HuH-7 (cell line): ENCODE results near the gene TRIP13.
"Not testable (repeated sequence)": the region's sequence is repeated elsewhere in the genome, so short reads cannot be mapped to it uniquely, and the experiment has no call there.

ENCODE experiments used
- DNase-seq: peaks from one replicate; pipeline ENCODE4 v3.0.0; 2011; ENCODE audit warnings: low spot score

The TRIP13 gene, protein sequence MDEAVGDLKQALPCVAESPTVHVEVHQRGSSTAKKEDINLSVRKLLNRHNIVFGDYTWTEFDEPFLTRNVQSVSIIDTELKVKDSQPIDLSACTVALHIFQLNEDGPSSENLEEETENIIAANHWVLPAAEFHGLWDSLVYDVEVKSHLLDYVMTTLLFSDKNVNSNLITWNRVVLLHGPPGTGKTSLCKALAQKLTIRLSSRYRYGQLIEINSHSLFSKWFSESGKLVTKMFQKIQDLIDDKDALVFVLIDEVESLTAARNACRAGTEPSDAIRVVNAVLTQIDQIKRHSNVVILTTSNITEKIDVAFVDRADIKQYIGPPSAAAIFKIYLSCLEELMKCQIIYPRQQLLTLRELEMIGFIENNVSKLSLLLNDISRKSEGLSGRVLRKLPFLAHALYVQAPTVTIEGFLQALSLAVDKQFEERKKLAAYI

DNA sequence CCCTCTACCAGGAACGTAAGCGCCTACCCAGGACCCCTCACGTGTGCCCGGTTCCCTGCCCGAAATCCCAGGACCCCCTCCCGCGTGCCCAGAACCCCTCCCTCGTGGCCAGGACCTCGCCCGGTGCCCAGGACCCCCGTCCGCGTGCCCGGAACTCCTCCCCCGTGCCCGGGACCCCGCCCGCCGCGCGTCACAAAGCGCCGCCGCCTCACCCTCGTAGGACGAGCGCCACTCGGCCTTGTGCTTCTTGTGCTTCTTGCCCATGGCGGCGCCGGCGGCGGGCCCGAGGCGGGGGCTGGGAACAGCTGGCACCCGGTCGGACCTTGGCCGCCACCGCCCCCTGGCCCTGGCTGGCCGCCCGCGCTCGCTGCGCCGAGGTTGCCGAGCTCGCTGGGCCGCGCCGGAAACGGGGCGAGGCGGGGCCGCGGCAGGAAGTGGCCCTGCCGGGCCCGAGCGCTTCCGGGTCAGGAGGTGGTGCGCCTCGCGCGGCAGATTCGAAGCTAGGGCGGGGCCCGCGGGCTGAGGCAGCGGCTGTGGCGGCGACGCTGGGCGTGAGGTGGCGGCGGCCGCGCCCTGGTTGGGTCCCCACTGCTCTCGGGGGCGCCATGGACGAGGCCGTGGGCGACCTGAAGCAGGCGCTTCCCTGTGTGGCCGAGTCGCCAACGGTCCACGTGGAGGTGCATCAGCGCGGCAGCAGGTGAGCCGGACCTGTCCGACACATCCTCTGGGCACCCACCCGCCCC is at the start of gene TRIP13, which contains the start of gene BRD9:
Gene TRIP13, plus strand, starts transcription at position 491 of the 743 bp plus-strand sequence. Its CDS starts 115 bp downstream, at position 606.
Gene BRD9, minus strand, starts transcription at position 408 of the 743 bp plus-strand sequence. Its CDS starts 144 bp downstream, at position 264.
- peak; percentile 93 for DNase-seq

DNA sequence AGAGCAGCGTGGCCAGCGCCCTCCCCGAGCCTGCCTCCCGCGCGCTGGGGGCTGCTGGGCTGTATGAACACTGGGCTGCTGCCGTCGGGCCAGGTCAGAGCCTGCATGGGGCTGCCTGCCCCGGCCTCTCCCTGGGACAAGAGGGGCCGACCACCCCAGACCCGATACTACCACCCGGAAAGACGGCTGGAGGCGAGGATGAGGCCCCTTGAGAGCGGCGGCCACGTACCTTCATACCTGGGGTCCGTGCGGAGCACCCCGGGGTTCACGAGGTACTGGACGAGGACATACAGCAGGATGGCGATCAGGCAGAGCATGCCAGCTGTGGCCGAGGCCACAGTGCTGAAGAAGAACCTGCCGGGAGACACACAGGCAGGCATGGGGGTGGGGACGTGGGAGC is 49.3 kb upstream of the TRIP13 start:
- DNase-seq: not testable (repeated sequence)

DNA sequence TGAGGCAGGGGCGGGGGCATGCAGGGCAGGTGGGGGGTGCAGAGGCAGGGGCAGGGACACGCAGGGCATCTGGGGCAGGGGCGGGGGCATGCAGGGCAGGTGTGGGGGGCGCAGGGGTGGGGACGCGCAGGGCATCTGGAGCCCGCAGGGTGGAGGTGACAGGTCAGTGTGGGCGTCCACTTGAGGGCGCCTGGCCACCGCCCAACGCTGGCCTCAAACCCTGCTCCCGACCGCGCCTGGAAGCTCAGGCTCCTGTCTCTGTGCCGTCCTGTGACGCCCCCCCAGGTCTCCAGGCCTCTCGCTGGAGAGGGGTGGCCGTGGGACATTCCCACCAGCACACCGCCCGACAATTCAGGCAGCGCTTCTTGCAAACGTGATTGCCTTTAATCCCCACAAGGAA is 48.8 kb upstream of the TRIP13 start:
- DNase-seq: not testable (repeated sequence)

DNA sequence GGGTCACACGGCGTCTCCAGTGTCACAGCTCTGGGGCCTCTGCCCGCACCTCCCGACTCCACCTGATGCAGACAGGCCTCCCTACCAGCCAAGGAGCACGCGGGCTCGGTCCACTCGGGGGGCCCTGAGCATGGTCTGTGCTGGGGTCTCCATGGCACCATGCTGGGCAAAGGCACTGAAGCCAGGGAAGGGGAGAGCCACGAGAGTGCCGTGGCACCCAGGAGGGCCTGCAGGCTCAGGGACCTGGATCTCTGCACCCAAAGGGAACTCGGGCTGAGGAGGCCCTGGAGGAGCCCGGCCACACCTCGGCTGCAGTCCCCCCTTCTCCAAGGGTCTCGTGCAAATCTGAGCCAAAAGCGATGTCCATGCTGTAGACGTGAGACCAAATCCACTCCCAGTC is 48.3 kb upstream of the TRIP13 start:
- not testable (repeated sequence) for DNase-seq

DNA sequence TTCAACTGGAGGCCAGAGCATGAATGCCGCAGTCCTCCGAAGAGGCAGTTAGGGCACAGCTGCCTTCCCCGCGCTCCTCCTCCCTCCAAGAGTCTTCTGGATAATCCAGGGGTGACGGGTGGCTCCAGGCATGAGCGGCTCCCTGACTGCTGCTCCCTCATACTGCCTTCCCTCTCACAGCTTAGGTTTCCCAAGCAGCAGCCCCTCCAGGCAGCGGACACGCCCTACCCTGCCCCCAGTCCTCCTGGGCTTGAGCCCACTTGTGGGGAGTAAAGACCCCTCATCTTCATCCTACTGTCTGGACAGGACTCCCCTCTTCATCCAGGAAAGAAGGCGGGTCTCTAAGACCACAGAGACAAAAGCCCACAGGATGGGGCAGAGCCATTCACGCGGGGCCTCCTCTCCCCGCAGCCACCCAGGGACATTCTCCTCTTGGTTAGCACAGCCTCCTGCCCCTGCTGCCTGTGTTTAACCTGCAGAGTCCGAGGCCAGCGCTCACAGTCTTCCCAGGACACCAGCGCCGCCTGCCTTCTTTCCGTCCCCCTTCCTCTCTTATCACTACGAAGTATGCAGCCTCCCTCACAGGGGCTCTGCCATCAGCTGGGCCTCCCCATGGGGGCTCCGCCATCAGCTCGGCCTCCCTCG is 47.5 kb upstream of the TRIP13 start:
- DNase-seq: not testable (repeated sequence)

DNA sequence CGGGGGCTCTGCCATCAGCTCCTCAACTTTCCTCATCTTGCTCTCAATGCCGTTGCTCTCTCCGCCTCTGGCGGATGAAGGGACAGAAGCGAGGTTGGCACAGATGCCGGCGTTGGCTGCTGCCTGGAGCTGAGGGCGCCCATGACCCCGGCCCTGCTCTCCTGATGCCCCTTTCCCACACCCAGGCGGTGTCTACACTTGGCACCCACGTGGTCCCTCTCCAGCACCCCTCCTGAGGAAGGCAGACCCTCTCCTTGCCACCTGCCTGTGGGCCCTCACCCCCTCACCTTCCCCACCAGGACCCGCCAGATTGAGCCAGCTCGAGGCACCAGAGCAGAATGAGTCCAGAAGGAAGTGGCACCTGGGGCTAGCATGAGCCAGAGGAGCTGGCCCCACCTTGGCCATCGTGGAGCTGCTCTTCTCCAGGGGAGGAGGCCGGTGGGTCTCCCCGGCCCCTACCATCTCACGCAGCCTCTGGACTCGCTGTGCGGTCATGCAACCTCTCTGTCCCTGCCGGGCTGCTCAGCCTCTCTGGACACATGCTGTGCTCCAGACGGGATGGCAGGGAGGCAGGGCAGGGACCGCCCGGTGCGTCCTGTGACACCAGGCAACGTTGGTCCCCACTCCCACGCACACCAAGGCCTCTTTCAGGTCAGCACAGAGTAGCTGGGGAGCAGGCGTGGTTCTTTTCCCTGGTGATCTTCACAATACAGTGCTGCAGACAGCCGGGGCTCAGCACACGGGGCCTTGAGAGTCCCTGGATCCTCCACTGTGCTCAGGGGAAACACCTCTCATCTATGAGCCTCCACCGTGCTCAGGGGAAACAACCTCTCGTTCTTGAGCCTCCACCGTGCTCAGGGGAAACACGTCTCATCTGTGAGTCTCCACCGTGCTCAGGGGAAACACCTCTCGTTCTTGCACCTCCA is 46.7 kb upstream of the TRIP13 start:
- not testable (repeated sequence) for DNase-seq

DNA sequence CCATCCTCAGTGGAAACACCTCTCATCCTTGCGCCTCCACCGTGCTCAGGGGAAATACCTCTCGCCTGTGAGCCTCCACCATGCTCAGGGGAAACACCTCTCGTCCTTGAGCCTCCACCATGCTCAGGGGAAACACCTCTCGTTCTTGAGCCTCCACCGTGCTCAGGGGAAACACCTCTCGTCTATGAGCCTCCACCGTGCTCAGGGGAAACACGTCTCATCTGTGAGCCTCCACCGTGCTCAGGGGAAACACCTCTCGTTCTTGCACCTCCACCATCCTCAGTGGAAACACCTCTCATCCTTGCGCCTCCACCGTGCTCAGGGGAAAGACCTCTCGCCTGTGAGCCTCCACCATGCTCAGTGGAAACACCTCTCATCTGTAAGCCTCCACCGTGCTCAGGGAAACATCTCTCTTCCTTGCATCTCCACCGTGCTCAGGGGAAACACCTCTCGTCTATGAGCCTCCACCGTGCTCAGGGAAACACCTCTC is 46.0 kb upstream of the TRIP13 start:
- DNase-seq: not testable (repeated sequence)

DNA sequence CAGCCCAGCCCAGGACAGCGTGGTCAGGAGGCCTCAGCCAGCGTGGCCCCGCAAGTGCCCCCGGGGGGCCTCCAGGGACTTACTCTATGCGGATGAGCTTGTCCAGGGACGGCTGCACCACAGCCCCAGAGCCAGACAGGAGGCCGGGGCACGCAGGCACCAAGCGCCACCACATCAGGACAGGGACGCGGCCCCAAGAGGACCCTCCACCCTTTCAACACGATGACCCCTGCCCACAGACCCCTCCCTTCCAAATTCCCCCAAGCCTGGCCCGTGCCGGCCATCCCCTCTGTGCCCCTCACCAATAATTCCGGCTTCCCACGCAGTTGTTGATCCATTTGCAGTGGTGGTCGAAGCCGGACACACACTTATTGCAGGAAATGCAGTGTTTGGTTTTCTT is 45.5 kb upstream of the TRIP13 start:
- DNase-seq: not testable (repeated sequence)

DNA sequence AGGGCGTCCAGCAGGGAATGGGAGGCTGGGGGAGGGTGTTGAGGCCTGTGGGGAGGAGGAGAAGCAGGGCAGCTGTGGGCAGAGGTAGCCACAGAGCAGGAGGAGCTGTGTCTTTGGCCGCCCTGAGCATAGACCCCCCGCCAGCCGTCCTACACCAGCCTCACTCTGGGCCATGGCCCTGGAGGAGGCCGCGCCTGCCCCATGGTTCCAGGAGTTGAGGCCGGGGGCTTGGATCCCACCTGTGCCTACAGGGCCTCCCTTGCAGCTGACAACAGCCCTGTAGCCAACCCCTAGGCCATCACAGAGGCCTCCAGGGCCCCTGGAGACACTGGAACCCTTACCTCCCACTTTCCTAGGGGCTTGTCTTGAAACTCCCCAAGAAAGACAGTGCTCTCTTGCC is 44.9 kb upstream of the TRIP13 start:
- not testable (repeated sequence) for DNase-seq

DNA sequence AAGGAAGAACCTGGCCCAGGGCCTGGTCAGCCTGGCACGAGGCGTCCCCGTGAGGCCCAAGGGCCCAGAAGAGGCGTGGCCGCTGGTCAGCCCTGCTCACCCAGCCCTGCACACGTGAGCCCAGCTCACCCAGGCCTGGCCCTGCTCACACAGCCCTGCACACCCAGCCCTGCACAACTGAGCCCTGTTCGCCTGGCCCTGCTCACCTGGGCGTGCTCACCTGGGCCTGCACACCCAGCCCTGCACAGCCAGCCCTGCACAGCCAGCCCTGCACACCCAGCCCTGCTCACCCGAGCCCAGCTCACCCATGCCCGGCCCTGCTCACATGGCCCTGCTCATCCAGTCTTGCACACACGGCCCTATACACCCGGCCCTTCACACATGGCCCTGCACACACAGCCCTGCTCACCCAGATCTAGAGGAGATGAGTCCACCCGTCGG is 44.0 kb upstream of the TRIP13 start:
- DNase-seq: no peak

DNA sequence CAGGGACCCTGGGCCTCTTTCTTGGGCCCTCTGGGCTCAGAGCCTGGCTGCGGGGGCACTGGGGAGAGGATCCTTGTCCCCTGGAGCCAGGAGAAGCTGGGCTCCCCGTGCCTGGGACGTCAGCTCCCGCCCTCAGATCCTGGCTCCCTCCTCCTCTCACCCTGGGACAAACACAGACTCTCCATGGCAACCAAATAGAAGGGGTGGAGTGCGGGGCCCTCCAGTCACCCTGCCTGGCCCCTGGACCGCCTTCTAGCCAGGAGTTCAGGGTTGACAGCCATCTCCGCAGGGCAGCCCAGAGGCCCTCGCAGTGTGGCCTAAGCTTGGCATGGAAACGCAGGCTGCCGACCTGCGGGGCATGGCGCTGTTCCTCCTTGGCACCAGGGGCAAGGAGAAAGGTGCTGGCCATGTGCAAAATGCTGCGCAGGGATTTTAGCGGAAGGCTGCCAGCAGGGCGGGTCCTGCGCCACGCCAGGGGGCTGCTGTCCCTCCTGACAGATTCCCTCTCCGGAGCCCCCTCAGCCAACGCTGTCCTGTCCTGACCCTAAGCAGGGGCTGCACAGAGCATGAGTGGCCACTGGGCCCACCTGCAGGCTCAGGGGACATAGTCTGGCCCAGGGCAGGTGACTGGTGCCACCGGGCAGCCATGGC is 42.9 kb upstream of the TRIP13 start:
- peak; percentile 45 for DNase-seq

DNA sequence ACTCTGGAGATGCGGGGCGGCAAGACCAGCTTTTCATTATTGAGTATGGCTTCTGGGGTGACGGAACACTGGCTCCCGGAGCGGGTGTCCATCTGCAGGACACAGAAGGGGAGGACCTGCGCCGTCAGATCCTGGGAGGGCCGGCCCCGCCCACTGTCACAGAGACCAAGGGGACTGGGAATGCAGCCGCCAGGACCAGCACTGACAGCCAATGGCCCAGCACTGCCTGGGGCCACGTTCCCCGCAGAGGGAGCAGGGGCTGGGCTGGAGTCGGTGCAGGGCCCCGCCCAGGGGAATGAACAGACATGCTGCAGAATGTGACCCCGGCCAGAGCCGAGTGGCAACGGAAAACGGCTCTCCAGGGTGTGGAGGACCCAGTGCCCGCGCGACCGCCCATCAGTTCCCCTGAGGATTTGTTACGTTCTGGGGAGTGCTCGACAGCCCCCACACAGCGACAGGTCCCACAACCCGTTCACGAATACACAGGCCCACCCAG is 42.1 kb upstream of the TRIP13 start, which contains the start of gene ZDHHC11:
Gene ZDHHC11, minus strand, starts transcription at position 476 of the 496 bp plus-strand sequence. Its CDS starts 384 bp downstream, at position 92.
- DNase-seq: peak; percentile 47

DNA sequence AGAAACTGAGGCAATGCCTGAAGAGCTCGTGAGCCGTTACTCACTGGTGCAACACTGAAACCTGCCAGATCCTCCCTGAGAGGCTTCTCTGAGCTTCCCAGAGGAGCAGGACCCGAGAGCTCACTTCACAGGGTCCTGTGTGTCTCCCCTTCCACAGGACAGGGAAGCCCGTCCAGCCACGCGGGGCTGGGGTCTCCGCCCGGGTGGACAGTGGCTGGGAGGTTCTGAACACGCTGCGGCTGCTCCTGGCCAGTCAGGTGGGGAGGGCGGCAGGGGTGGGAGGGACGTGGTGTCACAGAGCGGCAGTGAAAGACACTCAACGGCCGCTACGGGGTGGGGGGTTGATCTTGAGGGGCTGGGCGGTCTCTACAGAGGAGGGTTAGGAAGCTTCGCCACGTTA is 41.6 kb upstream of the TRIP13 start:
- DNase-seq: no peak

DNA sequence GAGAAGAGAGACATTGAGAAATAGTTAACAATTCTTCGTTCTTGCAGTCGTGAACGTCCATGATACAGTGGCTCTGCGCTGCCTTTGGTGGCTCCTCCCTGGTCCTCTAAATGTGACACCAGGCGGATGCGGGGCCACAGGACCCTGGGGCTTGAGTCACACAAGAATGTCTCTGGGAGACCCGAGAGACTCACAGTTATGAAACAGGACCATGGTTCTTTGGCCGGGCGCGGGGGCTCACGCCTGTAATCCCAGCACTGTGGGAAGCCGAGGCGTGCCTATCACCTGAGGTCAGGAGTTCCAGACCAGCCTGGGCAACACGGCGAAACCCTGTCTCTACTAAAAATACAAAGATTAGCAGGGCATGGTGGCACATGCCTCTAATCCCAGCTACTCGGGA is 41.1 kb upstream of the TRIP13 start:
- DNase-seq: no peak

DNA sequence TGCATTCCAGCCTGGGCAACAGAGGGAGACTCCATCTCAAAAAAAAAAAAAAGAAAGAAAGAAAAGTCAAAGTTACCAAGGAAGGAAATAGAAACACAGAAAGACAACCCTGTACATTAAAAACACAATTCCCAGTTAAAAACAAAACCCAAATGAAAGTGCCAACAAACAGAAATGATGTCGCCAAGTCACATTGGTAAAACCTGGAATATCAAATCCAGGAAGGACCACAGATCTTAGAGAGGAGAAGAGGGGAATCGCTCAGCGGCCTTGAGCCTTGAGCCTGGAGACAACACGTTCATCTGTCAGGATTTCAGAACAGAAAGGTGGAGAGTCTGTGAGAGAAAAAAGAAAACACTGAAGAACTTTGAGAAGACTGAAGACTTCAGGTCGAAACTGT is 40.7 kb upstream of the TRIP13 start:
- DNase-seq: no peak

DNA sequence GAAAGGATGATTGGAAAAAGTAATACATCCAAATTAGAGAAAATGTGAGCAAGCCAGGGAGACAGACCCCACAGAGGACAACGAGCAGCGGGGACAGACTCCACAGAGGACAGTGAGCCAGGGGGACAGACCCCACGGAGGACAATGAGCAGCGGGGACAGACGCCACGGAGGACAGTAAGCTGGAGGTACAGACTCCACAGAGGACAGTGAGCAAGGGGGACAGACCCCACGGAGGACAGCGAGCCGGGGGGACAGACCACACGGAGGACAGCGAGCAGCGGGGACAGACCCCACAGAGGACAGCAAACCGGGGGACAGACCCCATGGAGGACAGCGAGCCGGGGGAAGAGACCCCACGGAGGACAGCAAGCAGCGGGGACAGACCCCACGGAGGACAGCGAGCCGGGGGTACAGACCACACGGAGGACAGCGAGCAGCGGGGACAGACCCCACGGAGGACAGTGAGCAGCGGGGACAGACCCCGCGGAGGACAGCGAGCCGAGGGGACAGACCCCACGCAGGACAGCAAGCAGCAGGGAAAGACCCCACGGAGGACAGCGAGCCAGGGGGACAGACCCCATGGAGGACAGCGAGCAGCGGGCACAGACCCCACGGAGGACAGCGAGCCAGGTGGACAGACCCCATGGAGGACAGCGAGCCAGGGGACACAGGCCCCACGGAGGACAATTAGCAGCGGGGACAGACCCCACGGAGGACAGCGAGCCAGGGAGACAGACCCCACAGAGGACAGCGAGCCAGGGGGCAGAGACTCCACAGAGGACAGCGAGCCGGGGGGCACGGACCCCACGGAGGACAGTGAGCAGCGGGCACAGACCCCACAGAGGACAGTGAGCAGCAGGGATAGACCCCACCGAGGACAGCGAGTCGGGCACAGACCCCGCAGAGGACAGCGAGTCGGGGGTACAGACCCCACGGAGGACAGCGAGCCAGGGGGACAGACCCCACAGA is 40.0 kb upstream of the TRIP13 start:
- DNase-seq: no peak

DNA sequence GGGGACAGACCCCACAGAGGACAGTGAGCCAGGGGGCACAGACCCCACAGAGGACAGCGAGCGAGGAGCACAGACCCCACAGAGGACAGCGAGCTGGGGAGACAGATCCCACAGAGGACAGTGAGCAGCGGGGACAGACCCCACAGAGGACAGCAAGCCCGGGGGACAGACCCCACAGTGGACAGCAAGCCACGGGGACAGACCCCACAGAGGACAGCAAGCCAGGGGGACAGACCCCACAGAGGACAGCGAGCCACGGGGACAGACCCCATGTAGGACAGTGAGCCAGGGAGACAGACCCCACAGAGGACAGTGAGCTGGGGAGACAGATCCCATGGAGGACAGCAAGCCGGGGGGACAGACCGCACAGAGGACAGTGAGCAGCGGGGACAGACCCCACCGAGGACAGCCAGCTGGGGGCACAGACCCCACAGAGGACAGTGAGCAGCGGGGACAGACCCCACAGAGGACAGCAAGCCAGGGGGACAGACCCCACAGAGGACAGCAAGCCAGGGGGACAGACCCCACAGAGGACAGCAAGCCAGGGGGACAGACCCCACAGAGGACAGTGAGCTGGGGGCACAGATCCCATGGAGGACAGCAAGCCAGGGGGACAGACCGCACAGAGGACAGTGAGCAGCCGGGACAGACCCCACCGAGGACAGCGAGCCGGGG is 39.1 kb upstream of the TRIP13 start:
- DNase-seq: not testable (repeated sequence)

DNA sequence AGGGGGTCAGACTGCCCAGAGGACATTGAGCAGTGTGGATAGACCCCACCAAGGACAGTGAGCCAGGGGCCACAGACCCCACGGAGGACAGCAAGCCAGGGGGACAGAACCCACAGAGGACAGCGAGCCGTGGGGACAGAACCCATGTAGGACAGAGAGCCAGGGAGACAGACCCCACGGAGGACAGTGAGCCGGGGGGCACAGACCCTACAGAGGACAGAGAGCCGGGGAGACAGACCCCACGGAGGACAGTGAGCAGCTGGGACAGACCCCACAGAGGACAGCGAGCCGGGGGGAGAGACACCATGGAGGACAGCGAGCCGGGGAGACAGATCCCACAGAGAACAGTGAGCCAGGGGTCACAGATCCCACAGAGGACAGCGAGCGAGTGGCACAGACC is 38.5 kb upstream of the TRIP13 start:
- DNase-seq: no peak
